HL-60 (cell line): Measurements from ENCODE around the gene ACCS.

Source experiments
- DNase-seq, 2 experiments: peaks; one replicate each; pipeline ENCODE4 v3.0.0-alpha.2; 2010 to 2020; ENCODE audit warnings: low read depth in 1 of 2, low spot score in 1 of 2
- H3K27ac ChIP-seq: fragments of 250-450 bp; sonication (Bioruptor Pico); replicated peaks from 2 replicates; pipeline ENCODE4 v1.5.1; 2020; ENCODE audit warnings: mild to moderate bottlenecking, moderate library complexity
- H3K27me3 ChIP-seq: fragments of 250-450 bp; sonication (Bioruptor Pico); 2 replicates; pipeline ENCODE4 v1.5.1; 2021; ENCODE audit warnings: mild to moderate bottlenecking, moderate library complexity; ENCODE audit not compliant: insufficient read depth, poor library complexity, severe bottlenecking
- H3K4me3 ChIP-seq: replicated peaks from 2 replicates; pipeline ENCODE4 v1.5.1; 2011; ENCODE audit warnings: mild to moderate bottlenecking, control low read depth, low read length; ENCODE audit not compliant: insufficient read depth
- CTCF ChIP-seq: IDR thresholded peaks from one replicate; pipeline ENCODE4 v1.5.1; 2011; ENCODE audit warnings: low read length, control low read depth, inconsistent platforms; ENCODE audit not compliant: insufficient read depth
- GABPA ChIP-seq: IDR thresholded peaks from 2 replicates; pipeline ENCODE4 v1.6.1; 2012; ENCODE audit warnings: low read depth
- POLR2AphosphoS5 ChIP-seq: IDR thresholded peaks from 2 replicates; pipeline ENCODE4 v1.6.1; 2012; ENCODE audit warnings: low read depth
- REST ChIP-seq: IDR thresholded peaks from 2 replicates; pipeline ENCODE4 v1.6.1; 2012; ENCODE audit warnings: low read depth; ENCODE audit not compliant: insufficient replicate concordance
- SPI1 ChIP-seq: IDR thresholded peaks from 2 replicates; pipeline ENCODE4 v1.6.1; 2012; ENCODE audit warnings: low read depth, mild to moderate bottlenecking, borderline replicate concordance

ACCS gene

GRCh38 chr11:44033856-44034255, 32.2 kb upstream of the ACCS start:
- no peak overlapping the region for H3K27ac ChIP-seq
- no peak for DNase-seq
- no peak for TF ChIP-seq GABPA

GRCh38 chr11:44034639-44035038, 31.4 kb upstream of the ACCS start:
- Histone ChIP-seq H3K27me3 (no peaks in the 10 kb centered on the region), H3K27ac (no peak overlapping the region), H3K4me3 (no peak overlapping the region)
- DNase-seq, result no peak
- TF ChIP-seq POLR2AphosphoS5 (no peak), SPI1 (no peak), REST (no peak), CTCF (no peak), GABPA (no peak)

More at GRCh38 chr11:44033856-44034255, 32.2 kb upstream of the ACCS start:
- Histone ChIP-seq H3K4me3 (no peak overlapping the region), H3K27me3 (no peaks in the 10 kb centered on the region)

- no peak overlapping the region for H3K4me3 ChIP-seq
These were observed 29.0 kb upstream of the ACCS start for GRCh38 chr11:44036811-44037657.

GRCh38 chr11:44037658-44037998, 28.4 kb upstream of the ACCS start:
- Histone ChIP-seq H3K27me3 (no peaks in the 10 kb centered on the region), H3K27ac (no peak overlapping the region), H3K4me3 (no peak overlapping the region)
- DNase-seq, result no peak
- TF ChIP-seq GABPA (no peak), POLR2AphosphoS5 (no peak), SPI1 (no peak), CTCF (no peak)

More at GRCh38 chr11:44036811-44037657, 29.0 kb upstream of the ACCS start:
- DNase-seq, result peak; percentile 11 to 65
- no peak overlapping the region for H3K27ac ChIP-seq
- no peaks in the 10 kb centered on the region for H3K27me3 ChIP-seq
- no peak for TF ChIP-seq POLR2AphosphoS5
- peak; percentile 59 for TF ChIP-seq CTCF

GRCh38 chr11:44043157-44043556, 22.9 kb upstream of the ACCS start:
- no peaks in the 10 kb centered on the region for H3K27me3 ChIP-seq
- H3K27ac ChIP-seq, result no peak overlapping the region
- DNase-seq, result no peak
- TF ChIP-seq GABPA, result no peak
- no peak for TF ChIP-seq POLR2AphosphoS5
- TF ChIP-seq SPI1, result no peak
- TF ChIP-seq REST, result no peak
- no peak for TF ChIP-seq CTCF
- H3K4me3 ChIP-seq, result no peak overlapping the region
